Activated T-helper 2 cell treated with anti-CD3 and anti-CD28 coated beads, Interferon-gamma antibody, Interleukin-2, Interleukin-4, amounts not matched to agents 10 μg/mL and 5 μg/mL and 100 μg/mL, durations not matched to agents 14 hours and 24 hours and 36 hours (primary cell): ENCODE data around the gene DNAJC5. TPM values are rescaled to one million over a fixed set of nuclear protein-coding genes. Genes with fewer than 3 reads are reported as not detected.

ENCODE experiments used
- DNase-seq: peaks from one replicate; pipeline ENCODE4 v3.0.0; 2021; ENCODE audit warnings: low spot score
- H3K27ac Mint-ChIP-seq: one replicate; pipeline ENCODE4 v1.8.0; 2021; ENCODE audit warnings: mixed read lengths
- H3K27me3 Mint-ChIP-seq: one replicate; pipeline ENCODE4 v1.8.0; 2021; ENCODE audit warnings: low read depth, mixed read lengths
- H3K36me3 Mint-ChIP-seq: one replicate; pipeline ENCODE4 v1.8.0; 2021; ENCODE audit warnings: low read depth, mixed read lengths
- H3K4me1 Mint-ChIP-seq: one replicate; pipeline ENCODE4 v1.8.0; 2021; ENCODE audit warnings: low read depth, mixed read lengths
- H3K4me3 Mint-ChIP-seq: one replicate; pipeline ENCODE4 v1.8.0; 2021; ENCODE audit warnings: low read depth, mild to moderate bottlenecking, moderate library complexity, mixed read lengths
- H3K9me3 Mint-ChIP-seq: one replicate; pipeline ENCODE4 v1.8.0; 2021; ENCODE audit warnings: mixed read lengths
- intact Hi-C: fragments of 100-400 bp; cut with micrococcal nuclease; formaldehyde crosslinking; loops from one replicate; pipeline ENCODE4 v1.15.1; 2023
- total RNA-seq: library from RNA; stranded (reverse); gene quantifications from 2 replicates; pipeline ENCODE4 v1.2.3, GENCODE V29; 2022

The DNAJC5 gene
- total RNA-seq, 1 donor from 2014 or later = 38.1 TPM

DNA sequence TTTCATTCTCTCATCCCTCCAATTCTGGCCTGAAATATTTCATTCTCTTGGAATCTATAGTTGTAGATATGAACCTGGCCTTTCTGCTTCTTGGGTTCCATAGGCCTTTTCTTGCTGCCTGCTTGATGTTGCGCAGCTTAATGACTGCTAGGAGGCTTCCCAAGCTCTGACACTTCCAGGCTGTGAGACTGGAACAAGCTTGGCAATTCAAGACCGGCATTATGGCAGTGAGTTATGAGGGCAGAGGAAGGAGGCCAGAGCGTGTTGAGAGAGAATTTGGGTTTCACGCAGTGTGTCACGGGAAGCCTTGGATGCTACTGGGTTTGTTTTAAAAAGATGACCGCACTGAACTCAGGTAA, 948 bp upstream of the DNAJC5 start:
- peaks cover 33% of the 10 kb centered on the region for H3K4me1 Mint-ChIP-seq
- H3K27ac Mint-ChIP-seq = peak overlapping the region; percentile 58
- H3K4me3 Mint-ChIP-seq = peak overlapping the region; percentile 83
- no peaks in the 10 kb centered on the region for H3K27me3 Mint-ChIP-seq
- intact Hi-C loops = loop anchor here (2.0 to 10.0 kb wide), 2 partner anchors 29 to 141 kb away; partner anchors contain the start of genes C20orf204 and TPD52L2
- DNase-seq = no peak
- H3K9me3 Mint-ChIP-seq = no peaks in the 10 kb centered on the region
- peaks cover 35% of the 10 kb centered on the region for H3K36me3 Mint-ChIP-seq

DNA sequence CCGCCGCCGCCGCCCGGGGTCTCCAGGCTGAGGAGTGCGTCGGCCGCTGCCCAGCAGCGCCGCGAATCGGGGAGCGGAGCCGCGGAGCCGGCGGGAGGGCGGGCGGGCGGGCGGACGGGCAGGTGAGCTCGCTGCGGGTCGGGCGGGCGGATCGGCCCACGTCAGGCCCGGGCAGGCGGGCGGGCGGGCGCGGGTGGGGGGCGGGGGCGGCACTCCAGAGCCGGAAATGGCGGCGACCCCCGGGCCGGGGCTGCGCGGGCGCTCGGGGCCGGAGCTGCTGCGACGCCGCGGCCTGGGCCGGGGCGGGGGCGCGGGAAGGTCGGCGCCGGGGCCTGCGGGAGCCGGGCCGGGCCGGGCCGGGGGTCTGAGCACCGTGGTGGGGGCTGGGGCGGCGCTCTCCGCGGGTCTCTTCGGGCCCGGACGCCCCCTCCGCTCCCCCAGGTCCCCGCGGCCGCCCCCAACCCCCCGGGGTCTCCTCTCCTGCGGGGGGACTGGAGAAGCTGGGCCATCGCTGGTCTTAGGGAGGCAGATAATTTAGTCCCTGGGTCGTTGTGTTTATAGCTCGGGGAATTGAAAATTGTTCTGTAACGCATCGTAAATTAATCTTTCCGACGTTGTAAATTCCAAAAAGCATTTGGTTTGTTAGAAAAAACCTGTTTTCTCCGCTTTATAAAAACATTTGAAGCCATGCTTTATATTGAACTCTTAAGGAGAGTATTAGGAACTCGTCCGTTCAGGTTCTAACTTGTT, 451 bp downstream of the DNAJC5 start:
- peak overlapping the region; percentile 94 for H3K27ac Mint-ChIP-seq
- H3K4me1 Mint-ChIP-seq = peaks cover 36% of the 10 kb centered on the region
- intact Hi-C loops = loop anchor here (2.0 to 10.0 kb wide), 2 partner anchors 31 to 139 kb away; partner anchors contain the start of genes C20orf204 and TPD52L2
- H3K4me3 Mint-ChIP-seq = peak overlapping the region; percentile 97
- peaks cover 29% of the 10 kb centered on the region for H3K36me3 Mint-ChIP-seq
- no peaks in the 10 kb centered on the region for H3K9me3 Mint-ChIP-seq
- H3K27me3 Mint-ChIP-seq = no peaks in the 10 kb centered on the region
- DNase-seq = no peak

DNA sequence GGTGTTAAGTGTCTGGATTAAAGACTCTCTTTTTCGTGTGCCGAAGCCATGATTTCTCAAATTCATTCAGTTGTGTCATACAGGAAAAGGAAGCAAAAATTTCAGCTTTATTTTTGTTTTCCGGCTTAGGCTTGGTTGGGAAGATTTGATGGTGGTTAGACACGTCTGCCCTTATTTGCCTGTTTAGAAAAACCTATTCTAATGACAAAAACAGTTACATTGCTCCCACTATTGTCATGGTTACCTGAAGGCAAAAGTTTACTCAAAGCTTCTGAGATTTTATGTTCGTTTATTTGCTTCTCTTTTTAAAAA, 982 bp downstream of the DNAJC5 start:
- Mint-ChIP-seq H3K4me3 (peak overlapping the region; percentile 97), H3K4me1 (peaks cover 36% of the 10 kb centered on the region), H3K27me3 (no peaks in the 10 kb centered on the region), H3K9me3 (no peaks in the 10 kb centered on the region), H3K27ac (peak overlapping the region; percentile 94), H3K36me3 (peaks cover 29% of the 10 kb centered on the region)
- DNase-seq = no peak
- intact Hi-C loops = loop anchor here (1.0 to 10.0 kb wide), 3 partner anchors 31 to 139 kb away; partner anchors contain the start of genes C20orf204 and TPD52L2

DNA sequence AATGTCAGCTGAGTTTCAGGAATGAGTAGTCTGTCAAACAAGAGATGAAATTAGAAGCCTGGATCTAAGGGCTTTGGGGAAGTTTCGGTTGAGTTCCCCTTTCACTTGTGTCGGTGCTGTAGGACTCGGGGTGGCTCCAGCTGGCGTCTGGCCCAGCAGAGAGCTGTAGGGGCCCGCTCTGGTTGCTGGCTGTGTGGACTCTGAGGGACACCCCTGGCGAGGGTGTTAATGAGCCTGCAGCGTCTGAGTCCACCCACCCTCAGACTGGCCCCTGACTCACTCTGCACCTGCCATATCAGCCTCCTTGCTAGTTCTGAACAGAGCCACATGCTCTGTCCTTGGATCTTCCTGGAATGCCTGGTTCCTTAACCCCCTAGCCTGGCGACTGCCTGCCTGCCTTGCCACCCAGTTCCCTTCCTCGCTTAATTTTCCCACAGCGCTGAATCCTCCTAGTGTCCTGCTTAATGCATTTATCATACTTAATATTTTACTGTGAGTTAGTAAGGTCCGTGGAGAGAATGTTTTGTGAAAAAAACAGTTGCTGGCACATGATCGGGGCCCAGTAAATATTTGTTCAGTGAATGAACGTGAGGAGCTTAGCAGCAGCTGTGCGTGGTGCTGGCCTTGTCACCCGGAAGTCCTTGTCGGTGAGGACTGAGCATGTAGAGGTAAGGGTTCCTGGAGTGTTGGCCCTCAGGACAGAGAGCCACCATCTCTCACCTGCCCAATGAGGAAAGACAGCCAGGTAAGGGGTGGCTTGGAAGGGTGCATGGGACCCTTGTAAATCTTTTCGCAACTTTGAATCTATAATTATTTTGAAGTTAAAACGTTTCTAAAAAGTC, 1.6 kb downstream of the DNAJC5 start:
- no peaks in the 10 kb centered on the region for H3K9me3 Mint-ChIP-seq
- peaks cover 41% of the 10 kb centered on the region for H3K4me1 Mint-ChIP-seq
- H3K27me3 Mint-ChIP-seq = no peaks in the 10 kb centered on the region
- peaks cover 33% of the 10 kb centered on the region for H3K36me3 Mint-ChIP-seq
- DNase-seq = no peak
- peak overlapping the region; percentile 94 for H3K27ac Mint-ChIP-seq
- intact Hi-C loops = loop anchor here (1.0 to 10.0 kb wide), 2 partner anchors 81 to 138 kb away; partner anchors contain the start of gene C20orf204
- peak overlapping the region; percentile 97 for H3K4me3 Mint-ChIP-seq

DNA sequence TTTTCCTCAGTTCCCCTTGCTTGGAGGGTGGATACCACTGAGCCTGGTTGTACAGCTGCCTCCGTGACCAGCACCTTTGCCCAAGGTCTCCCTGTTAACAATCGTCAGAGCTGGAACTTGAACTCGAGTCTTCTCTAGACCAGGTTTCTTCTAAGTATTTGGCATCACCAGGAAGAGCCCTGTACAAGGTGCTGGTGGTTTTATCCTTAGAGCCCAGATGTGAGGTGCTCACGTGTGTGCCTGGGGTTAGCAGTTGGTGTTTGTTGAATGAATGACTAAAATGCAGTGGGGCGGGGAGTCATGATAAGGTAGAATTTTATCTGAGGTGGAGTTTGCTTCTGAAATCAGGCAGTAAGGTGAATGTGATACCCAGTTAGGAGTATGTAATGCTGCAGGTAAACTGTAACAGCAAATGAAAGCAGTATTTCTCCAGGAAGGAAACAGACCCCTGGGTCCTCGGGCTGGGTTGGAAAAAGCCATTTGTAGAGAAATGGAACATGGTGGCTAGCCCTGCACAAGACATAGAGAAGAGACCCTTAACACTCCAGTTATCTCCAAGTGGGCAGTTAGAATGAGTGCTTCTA, 3.1 kb downstream of the DNAJC5 start:
- no peak for DNase-seq
- no peaks in the 10 kb centered on the region for H3K9me3 Mint-ChIP-seq
- peaks cover 41% of the 10 kb centered on the region for H3K36me3 Mint-ChIP-seq
- H3K27ac Mint-ChIP-seq = peak overlapping the region; percentile 1
- no peaks in the 10 kb centered on the region for H3K27me3 Mint-ChIP-seq
- H3K4me1 Mint-ChIP-seq = peaks cover 49% of the 10 kb centered on the region
- intact Hi-C loops = loop anchor here (10.0 kb wide), 1 partner anchor 137 kb away; the partner anchor contains the start of gene C20orf204
- peak overlapping the region; percentile 75 for H3K4me3 Mint-ChIP-seq

DNA sequence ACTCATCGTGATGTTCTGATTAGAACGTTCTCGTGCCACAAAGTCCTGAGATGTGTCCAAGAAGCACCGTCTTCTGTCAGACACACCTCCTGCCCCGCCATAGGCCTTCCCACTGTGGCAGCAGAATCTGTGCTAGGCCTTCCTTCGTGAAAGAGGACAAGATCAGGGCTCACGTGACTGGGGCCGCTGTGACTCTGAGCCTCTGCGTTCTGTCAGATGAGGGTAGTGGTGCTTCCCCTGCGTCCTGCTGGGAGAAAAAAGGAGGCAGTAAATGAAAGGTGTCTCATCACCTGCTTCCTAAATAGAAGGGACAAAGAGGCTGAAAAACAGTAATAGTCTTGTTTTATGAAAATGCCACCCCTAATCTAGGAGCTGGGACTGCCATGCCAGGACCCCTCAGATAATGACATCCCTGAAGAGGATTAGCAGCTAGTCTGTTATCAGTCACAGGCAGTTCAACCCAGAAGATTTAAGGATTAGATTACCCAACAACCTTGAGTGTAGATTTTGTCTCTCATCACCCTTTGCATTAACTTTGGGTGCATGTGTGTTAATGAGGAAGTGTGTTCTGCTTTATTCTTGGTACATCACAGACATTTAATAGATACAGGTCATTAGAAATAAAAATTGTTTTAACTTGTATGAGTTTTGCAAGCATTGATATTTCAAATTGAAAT, 4.1 kb downstream of the DNAJC5 start:
- Mint-ChIP-seq H3K9me3 (no peaks in the 10 kb centered on the region), H3K27ac (no peak overlapping the region), H3K27me3 (no peaks in the 10 kb centered on the region), H3K4me1 (peaks cover 50% of the 10 kb centered on the region), H3K4me3 (no peak overlapping the region), H3K36me3 (peaks cover 42% of the 10 kb centered on the region)
- intact Hi-C loops = loop anchor here (10.0 kb wide), 1 partner anchor 136 kb away; the partner anchor contains the start of gene C20orf204
- DNase-seq = no peak

DNA sequence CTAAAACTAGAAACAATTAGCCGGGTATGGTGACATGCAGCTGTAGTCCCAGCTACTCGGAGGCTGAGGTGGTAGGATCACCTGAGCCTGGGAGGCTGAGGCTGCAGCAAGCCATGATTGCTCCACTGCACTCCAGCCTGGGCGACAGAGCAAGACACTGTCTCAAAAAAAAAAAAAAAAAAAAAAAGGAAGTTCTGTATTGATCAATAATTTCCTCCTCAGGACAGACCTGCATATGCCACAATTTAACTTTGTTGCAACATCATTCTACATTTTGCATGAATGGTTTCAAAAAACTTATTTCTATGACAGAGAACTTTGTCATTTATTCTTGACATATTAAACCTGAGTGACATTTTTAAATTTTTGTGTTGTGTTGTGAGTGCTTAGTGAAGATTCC, 5.5 kb downstream of the DNAJC5 start:
- H3K4me3 Mint-ChIP-seq = no peak overlapping the region
- no peaks in the 10 kb centered on the region for H3K9me3 Mint-ChIP-seq
- H3K4me1 Mint-ChIP-seq = peaks cover 50% of the 10 kb centered on the region
- H3K36me3 Mint-ChIP-seq = peaks cover 52% of the 10 kb centered on the region
- intact Hi-C loops = no loop called here
- DNase-seq = no peak
- H3K27ac Mint-ChIP-seq = no peak overlapping the region
- H3K27me3 Mint-ChIP-seq = no peaks in the 10 kb centered on the region

DNA sequence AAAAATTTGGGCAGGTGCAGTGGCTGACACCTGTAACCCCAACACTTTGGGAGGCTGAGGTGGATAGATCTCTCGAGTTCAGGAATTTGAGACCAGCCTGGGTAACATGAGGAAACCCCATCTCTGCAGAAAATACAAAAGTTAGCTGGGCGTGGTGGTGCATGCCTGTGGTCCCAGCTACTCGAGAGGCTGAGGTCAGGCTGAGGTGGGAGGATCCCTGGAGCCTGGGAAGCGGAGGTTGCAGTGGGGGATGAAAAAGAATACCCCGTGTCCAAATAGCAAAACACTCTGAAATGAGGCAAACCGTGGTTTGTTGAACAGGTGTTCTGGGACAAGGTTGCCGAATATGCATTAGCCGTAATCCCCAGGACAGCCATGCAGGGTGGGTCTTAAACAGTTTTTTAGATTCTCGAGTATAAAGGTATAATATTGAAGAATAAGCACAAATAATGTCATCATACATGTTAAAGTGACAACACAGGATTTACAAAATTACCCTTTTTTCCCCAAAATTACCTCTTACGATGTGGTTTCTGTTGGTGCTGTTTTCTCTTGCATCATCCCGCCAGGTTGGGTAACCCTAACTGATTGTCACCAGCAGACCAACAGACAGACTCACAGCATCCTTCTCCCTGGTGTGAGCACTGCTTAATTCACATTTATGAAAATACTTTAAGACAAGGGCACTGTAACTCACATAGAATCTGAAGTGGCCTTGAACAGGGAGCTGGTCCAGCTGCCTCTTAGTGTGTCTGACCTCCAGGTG, 9.1 kb downstream of the DNAJC5 start:
- no peaks in the 10 kb centered on the region for H3K27me3 Mint-ChIP-seq
- intact Hi-C loops = no loop called here
- no peaks in the 10 kb centered on the region for H3K9me3 Mint-ChIP-seq
- H3K4me1 Mint-ChIP-seq = peaks cover 28% of the 10 kb centered on the region
- no peak overlapping the region for H3K4me3 Mint-ChIP-seq
- no peak for DNase-seq
- H3K27ac Mint-ChIP-seq = no peak overlapping the region
- H3K36me3 Mint-ChIP-seq = peaks cover 26% of the 10 kb centered on the region

DNA sequence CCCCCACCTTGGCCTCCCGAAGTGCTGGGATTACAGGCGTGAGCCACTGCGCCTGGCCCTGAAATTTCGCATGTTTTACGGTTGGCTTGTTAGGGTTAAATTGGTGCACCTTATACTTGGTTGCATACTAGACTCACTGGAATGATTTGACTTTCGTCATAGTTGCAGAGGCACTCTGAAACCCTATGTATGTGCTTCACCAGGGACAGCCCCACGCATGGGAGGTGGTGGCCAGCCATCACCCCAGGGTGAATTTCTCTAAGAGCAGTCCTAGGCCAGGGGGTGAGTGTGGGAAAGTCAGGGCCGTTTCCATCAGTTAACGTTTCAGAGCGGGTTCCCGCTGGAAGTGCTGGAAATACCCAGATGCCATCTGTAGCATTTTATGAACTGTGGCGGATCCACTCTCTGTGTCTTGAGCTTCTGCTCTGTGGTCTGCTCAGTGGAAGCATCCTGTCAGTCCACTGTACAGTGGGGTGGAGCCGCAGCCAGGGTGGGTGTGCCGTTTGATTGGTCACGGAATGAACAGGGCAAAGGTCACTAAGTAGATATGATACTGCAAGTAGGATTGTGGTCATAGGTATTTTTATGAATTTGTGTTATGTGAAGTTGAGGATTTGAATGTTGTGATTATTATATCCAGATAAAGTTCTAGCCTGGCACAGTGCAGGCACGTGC, 13.2 kb downstream of the DNAJC5 start:
- intact Hi-C loops = no loop called here
- H3K27ac Mint-ChIP-seq = no peak overlapping the region
- H3K4me3 Mint-ChIP-seq = no peak overlapping the region
- no peaks in the 10 kb centered on the region for H3K9me3 Mint-ChIP-seq
- H3K4me1 Mint-ChIP-seq = peaks cover 26% of the 10 kb centered on the region
- H3K27me3 Mint-ChIP-seq = no peaks in the 10 kb centered on the region
- peaks cover 14% of the 10 kb centered on the region for H3K36me3 Mint-ChIP-seq
- DNase-seq = no peak

DNA sequence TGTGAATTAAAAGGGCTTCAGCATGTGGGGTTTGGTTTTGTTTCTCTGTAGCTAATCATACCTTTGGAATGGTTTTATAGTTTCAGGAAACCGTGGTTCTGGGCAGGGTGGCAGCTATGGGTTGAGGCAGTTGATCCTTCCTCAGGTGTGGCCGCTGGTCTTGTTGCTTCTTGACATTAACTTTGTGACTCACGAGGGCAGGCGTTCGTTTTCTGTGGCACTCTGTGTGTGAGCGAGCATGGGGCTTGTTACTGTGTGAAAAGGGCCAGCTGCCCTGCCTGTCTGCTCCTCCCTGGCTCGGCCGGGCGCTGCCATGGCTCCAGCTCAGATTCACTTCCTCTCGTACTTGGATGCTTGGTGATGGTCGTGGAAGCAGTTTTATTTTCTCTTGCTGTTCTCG, 16.2 kb downstream of the DNAJC5 start:
- Mint-ChIP-seq H3K27ac (peak overlapping the region; percentile 9), H3K27me3 (no peaks in the 10 kb centered on the region), H3K9me3 (peaks cover 3% of the 10 kb centered on the region), H3K4me3 (no peak overlapping the region), H3K4me1 (peaks cover 20% of the 10 kb centered on the region), H3K36me3 (peaks cover 16% of the 10 kb centered on the region)
- DNase-seq = no peak
- intact Hi-C loops = no loop called here

DNA sequence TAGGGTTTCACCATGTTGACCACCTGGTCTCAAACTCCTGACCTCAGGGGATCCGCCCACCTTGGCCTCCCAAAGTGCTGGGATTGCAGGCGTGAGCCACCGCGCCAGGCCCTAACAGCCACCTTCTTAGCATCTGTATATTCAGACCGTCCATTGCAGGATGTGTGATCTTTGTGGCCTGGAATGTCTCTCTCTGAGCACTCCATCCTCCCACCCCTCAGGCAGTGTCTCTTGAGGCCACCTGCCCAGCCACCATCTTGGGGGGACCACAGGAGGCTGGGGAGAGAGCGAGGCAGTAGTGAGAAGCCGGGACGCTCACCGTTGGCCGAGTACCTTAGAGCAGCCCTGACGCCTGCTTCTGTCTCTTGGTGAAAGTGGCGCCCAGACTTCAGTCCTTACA, 18.8 kb downstream of the DNAJC5 start:
- intact Hi-C loops = no loop called here
- H3K27me3 Mint-ChIP-seq = no peaks in the 10 kb centered on the region
- H3K4me3 Mint-ChIP-seq = no peak overlapping the region
- H3K4me1 Mint-ChIP-seq = peaks cover 15% of the 10 kb centered on the region
- peaks cover 32% of the 10 kb centered on the region for H3K36me3 Mint-ChIP-seq
- H3K9me3 Mint-ChIP-seq = peaks cover 4% of the 10 kb centered on the region
- no peak overlapping the region for H3K27ac Mint-ChIP-seq
- no peak for DNase-seq
